Hippocampal formation (tissue), 2 donors: ENCODE data around the gene CD37.
A peak's percentile ranks its signal among the peaks of the same experiment; 100 is the strongest.
"Not testable (repeated sequence)": the region's sequence is repeated elsewhere in the genome, so short reads cannot be mapped to it uniquely, and the experiment has no call there.

Experiments used
- DNase-seq, 2 donors: peaks; one replicate each; lab custom pipeline; 2025; lab: John Stamatoyannopoulos, UW

Gene CD37

DNA sequence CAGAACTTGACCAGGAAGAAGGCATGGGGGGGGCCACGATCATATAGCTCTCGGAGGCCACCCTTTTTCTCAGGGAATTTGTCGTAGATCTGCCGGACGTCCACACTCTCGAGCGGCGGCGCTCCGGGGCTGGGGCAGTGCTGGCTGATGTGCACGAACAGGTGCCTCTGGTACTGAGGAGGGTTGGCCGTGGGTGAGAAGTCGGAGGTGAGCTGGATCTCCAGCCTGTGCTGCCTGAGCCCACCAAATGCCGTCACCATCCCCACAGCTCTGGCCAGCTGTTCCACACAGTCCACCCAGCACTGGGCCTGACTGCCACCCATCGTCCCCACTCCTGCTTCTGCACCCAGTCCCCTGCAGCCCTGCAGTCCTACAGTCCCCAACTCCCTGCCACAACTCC, 12.0 kb downstream of the CD37 start:
- DNase-seq, result no peak

GRCh38 chr19:49347835-49348234, 12.6 kb downstream of the CD37 start:
- DNase-seq, result no peak

GRCh38 chr19:49348305-49349189, 13.3 kb downstream of the CD37 start:
- DNase-seq, result no peak

GRCh38 chr19:49349567-49349966, 14.4 kb downstream of the CD37 start:
- DNase-seq, result no peak

GRCh38 chr19:49355909-49356353, 20.7 kb downstream of the CD37 start:
- DNase-seq, result no peak

- no peak for DNase-seq
These were observed 21.2 kb downstream of the CD37 start for GRCh38 chr19:49356382-49356781.

- DNase-seq, result no peak
These were observed 22.0 kb downstream of the CD37 start for GRCh38 chr19:49357186-49357585.

GRCh38 chr19:49359851-49360820, 24.9 kb downstream of the CD37 start:
- no peak for DNase-seq

GRCh38 chr19:49361438-49362047, 26.3 kb downstream of the CD37 start:
- DNase-seq, result no peak

- DNase-seq, result no peak
These were observed 27.1 kb downstream of the CD37 start, which contains the start of gene TEAD2 for GRCh38 chr19:49362048-49362928. Gene TEAD2, minus strand, starts transcription at chr19:49362416. Its CDS starts 2,341 bp downstream, at chr19:49360075.

GRCh38 chr19:49362929-49363267, 27.7 kb downstream of the CD37 start:
- no peak for DNase-seq

GRCh38 chr19:49363268-49364082, 28.3 kb downstream of the CD37 start, which contains the start of gene DKKL1:
Gene DKKL1, plus strand, starts transcription at chr19:49363877. Its CDS starts 122 bp downstream, at chr19:49363999.
- peak in 1 of 2 donors; percentile 28 for DNase-seq

GRCh38 chr19:49364083-49364737, 29.0 kb downstream of the CD37 start:
- no peak for DNase-seq

DNA sequence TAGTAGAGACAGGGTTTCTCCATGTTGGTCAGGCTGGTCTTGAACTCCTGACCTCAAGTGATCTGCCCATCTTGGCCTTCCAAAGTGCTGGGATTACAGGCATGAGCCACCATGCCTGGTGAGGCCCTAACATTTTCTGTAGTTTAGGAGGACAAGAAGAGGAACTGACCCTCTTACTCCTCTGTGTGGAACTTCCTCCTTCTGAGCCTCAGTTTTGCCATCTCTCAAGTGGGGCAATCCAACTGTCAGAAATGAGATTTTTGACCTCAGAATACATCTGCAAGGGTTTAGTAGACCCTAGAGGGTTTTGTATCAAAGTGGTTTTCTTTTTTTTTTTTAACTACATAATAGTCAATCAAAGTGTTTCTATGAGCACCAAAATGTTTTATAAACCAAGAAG, 30.9 kb downstream of the CD37 start:
- DNase-seq, result no peak

GRCh38 chr19:49368711-49369358, 33.6 kb downstream of the CD37 start:
- no peak for DNase-seq

DNA sequence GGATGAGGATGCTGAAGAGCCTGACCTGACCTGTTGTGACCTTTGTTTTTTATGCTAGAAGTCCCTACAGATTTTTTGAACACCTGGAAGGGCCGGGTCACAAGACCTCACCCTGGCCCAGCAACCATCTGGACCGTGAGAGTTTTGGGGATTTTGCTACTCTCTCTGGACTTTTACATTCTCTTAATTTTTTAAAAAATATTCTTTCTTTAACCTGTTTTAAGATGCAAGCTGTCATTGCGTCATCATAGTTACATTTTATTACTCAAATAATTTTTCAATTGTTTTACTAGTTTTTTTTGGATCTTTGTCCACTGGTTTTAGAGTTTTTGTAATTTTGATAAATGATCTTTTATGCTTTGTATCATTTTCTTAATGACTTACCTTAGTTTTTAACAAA, 36.0 kb downstream of the CD37 start:
- DNase-seq, result no peak

GRCh38 chr19:49373174-49373573, 38.0 kb downstream of the CD37 start:
- DNase-seq, result not testable (repeated sequence)

- DNase-seq, result no peak
These were observed 39.6 kb downstream of the CD37 start for GRCh38 chr19:49374665-49375434.
